Measurements from ENCODE around the gene TM4SF20.

Gene TM4SF20

GRCh38 chr2:227349989-227350612, 29.0 kb downstream of the TM4SF20 start (continued):
- TF ChIP-seq ZNF670 (tag by site-specific recombination; IDR thresholded peaks at IDR 0.05; ENCODE audit: low read depth), result no peak
- TF ChIP-seq RBAK (tag by site-specific recombination; IDR thresholded peaks at IDR 0.05), result no peak
- TF ChIP-seq ZNF266 (tag by site-specific recombination; IDR thresholded peaks at IDR 0.05; ENCODE audit: low read depth), result no peak
- no peak for TF ChIP-seq BCL11B (tag by site-specific recombination; IDR thresholded peaks at IDR 0.05; ENCODE audit: low read depth)
- TF ChIP-seq ZNF354C (tag by site-specific recombination; IDR thresholded peaks at IDR 0.05; ENCODE audit: borderline replicate concordance, low read depth), result no peak
- TF ChIP-seq ZNF221 (tag by site-specific recombination; IDR thresholded peaks at IDR 0.05; ENCODE audit: borderline replicate concordance), result no peak
- TF ChIP-seq ZNF174 (tag by site-specific recombination; IDR thresholded peaks at IDR 0.05), result no peak
- no peak for TF ChIP-seq ZEB2 (tag by site-specific recombination; IDR thresholded peaks at IDR 0.05)
- no peak for TF ChIP-seq GFI1B (tag by site-specific recombination; IDR thresholded peaks at IDR 0.05)

- no peak overlapping the region for H3K4me3 ChIP-seq (ENCODE audit: low read depth, low read length)
- POLR2A ChIA-PET, result no interaction called here
- TF ChIP-seq ZBTB49 (tag by site-specific recombination; IDR thresholded peaks at IDR 0.05; ENCODE audit: low read depth) (no peak), IKZF3 (tag by site-specific recombination; IDR thresholded peaks at IDR 0.05) (no peak), ZNF701 (tag by site-specific recombination; IDR thresholded peaks at IDR 0.05) (no peak), ZNF664 (tag by site-specific recombination; IDR thresholded peaks at IDR 0.05) (no peak), ZNF433 (tag by site-specific recombination; IDR thresholded peaks at IDR 0.05; ENCODE audit: low read depth) (no peak), ZBTB20 (tag by site-specific recombination; IDR thresholded peaks at IDR 0.05) (no peak), SP7 (tag by site-specific recombination; IDR thresholded peaks at IDR 0.05) (no peak), ZFP3 (tag by site-specific recombination; IDR thresholded peaks at IDR 0.05; ENCODE audit: low read depth) (no peak), ZNF280C (tag by site-specific recombination; IDR thresholded peaks at IDR 0.05) (no peak), AEBP2 (tag by site-specific recombination; IDR thresholded peaks at IDR 0.05; ENCODE audit: borderline replicate concordance) (no peak), OVOL3 (tag by site-specific recombination; IDR thresholded peaks at IDR 0.05) (no peak), ZNF423 (tag by site-specific recombination; IDR thresholded peaks at IDR 0.05) (no peak), KLF17 (tag by site-specific recombination; IDR thresholded peaks at IDR 0.05) (no peak), RBAK (tag by site-specific recombination; IDR thresholded peaks at IDR 0.05) (no peak), ZNF335 (tag by site-specific recombination; conservative IDR thresholded peaks at IDR 0.05) (no peak), ZNF747 (tag by site-specific recombination; IDR thresholded peaks at IDR 0.05) (no peak)
These were observed 30.8 kb downstream of the TM4SF20 start for GRCh38 chr2:227348324-227348723.

More at GRCh38 chr2:227348324-227348723, 30.8 kb downstream of the TM4SF20 start:
- CTCF ChIA-PET, result interaction anchor here (1.1 kb wide), 1 partner anchor 27 kb away, joined by 3 read pairs; no protein-coding TSS in a partner anchor
- Histone ChIP-seq H3K27ac (ENCODE audit: extremely low read depth, low read depth, low read length) (no peak overlapping the region), H3K4me1 (ENCODE audit: control insufficient read depth, insufficient read depth, low read length) (0 out of 2 replicates have a peak, but pooled peaks cover 2% of the 10 kb centered on the region), H3K36me3 (ENCODE audit: control insufficient read depth in 2 of 2, insufficient read depth in 1 of 2, low read length in 2 of 2) (peaks cover 6 to 56% of the 10 kb centered on the region in 2 experiments), H3K9me3 (ENCODE audit: control insufficient read depth, insufficient read depth, low read depth, low read length) (no peaks in the 10 kb centered on the region)

All from HEK293 (cell line).